ENCODE measurements around the gene RNF186. TPM values are rescaled to one million over a fixed set of nuclear protein-coding genes. Genes with fewer than 3 reads are reported as not detected.

The RNF186 gene
- total RNA-seq, 4 donors from 2014 or later: 10.5 to 174 (median 63.2) TPM

DNA sequence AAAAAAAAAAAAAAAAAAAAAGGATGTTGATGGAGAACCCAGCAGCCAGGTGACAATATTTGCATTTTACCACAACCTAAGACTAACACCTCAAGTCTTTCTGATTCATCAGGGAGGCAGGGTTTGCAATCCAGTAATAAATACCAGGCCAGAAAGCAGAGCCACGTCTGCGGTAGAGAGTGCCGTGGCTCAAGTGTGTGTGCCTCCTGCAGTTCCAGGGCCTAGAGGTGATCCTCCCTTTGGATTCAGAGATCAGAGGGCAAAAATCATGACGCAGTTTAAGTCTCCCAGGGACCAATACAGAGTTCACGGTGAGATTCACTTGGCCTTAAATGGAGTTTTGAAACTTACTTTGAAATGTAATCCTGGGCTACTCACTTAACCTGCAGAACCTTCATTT is 50.2 kb downstream of the RNF186 start:
- in situ Hi-C loops (cut with MboI; ENCODE audit: low pct_ligation_motif_present in 1 of 4, low pct_unique_long_range_greater_than_20kb in 1 of 4, low sequenced_read_pairs in 3 of 4) (no loop called here), intact Hi-C loops (cut with DNase I; ENCODE audit: low total_unique reads) (no loop called here)
- Histone ChIP-seq H3K27ac (no peak overlapping the region), H3K36me3 (peaks cover 0 to 6% (median under 1%) of the 10 kb centered on the region in 4 donors), H3K4me1 (no peaks in the 10 kb centered on the region), H3K27me3 (no peaks in the 10 kb centered on the region), H3K4me3 (no peak overlapping the region), H3K9me3 (no peaks in the 10 kb centered on the region)
- DNase-seq: no peak
- no peak for TF ChIP-seq POLR2A (IDR thresholded peaks at IDR 0.05)
- TF ChIP-seq POLR2AphosphoS5 (IDR thresholded peaks at IDR 0.05): no peak
- TF ChIP-seq EP300 (IDR thresholded peaks at IDR 0.05; ENCODE audit: low read depth): no peak
- TF ChIP-seq, protein P1, sequence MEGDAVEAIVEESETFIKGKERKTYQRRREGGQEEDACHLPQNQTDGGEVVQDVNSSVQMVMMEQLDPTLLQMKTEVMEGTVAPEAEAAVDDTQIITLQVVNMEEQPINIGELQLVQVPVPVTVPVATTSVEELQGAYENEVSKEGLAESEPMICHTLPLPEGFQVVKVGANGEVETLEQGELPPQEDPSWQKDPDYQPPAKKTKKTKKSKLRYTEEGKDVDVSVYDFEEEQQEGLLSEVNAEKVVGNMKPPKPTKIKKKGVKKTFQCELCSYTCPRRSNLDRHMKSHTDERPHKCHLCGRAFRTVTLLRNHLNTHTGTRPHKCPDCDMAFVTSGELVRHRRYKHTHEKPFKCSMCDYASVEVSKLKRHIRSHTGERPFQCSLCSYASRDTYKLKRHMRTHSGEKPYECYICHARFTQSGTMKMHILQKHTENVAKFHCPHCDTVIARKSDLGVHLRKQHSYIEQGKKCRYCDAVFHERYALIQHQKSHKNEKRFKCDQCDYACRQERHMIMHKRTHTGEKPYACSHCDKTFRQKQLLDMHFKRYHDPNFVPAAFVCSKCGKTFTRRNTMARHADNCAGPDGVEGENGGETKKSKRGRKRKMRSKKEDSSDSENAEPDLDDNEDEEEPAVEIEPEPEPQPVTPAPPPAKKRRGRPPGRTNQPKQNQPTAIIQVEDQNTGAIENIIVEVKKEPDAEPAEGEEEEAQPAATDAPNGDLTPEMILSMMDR (IDR thresholded peaks at IDR 0.05): no peak
- WGBS, 2 donors (ENCODE audit: low coverage in 1 of 2): 79 to 80% methylated on average over 4 to 5 of the region's 5 CpGs

Other genes with a start within 250 kb of the RNF186 start
- 100 to 1,000 TPM; 122 to 238 (median 204) TPM for gene NBL1, start 171.0 kb downstream of the RNF186 start, total RNA-seq
- gene HTR6, start 150.4 kb downstream of the RNF186 start, total RNA-seq: not detected
- gene TMCO4, start 15.4 kb downstream of the RNF186 start, total RNA-seq: 10 to 100 TPM; 16.1 to 36.2 (median 26.9) TPM
- 10 to 100 TPM in 2 of 4 donors, 1 to 10 TPM in 2; 5.9 to 10.8 (median 9.9) TPM for gene OTUD3, start 67.1 kb upstream of the RNF186 start, total RNA-seq
- gene PLA2G2E, start 108.3 kb upstream of the RNF186 start, total RNA-seq: not detected
- 100 to 1,000 TPM in 1 of 4 donors, 10 to 100 TPM in 3; 14.9 to 154 (median 60.9) TPM for gene PLA2G2A, start 164.3 kb upstream of the RNF186 start, total RNA-seq

Measured in transverse colon (tissue), 4 donors.